Measurements from ENCODE around the gene TCEANC.
"Not testable (repeated sequence)": the region's sequence is repeated elsewhere in the genome, so short reads cannot be mapped to it uniquely, and the experiment has no call there.

The TCEANC gene

DNA sequence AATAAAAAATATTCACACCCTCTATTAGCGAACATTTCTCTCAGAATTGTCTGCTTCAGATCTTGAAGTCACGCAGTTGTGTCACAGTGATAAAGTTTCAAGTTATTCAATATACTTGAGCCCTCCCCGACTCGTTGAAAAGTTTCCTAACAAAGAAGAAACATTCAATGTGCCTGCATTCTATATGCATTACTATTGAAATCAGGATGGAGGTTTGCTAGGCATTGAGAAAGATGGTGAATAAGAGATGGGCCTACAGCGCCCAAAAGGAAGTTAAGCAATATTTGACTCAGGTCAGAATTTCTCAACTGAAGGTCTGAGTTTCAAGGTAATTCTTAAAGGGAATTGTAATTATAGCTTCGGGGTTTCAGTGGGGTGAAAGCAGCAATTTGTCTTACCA is 6.1 kb downstream of the TCEANC start:
- DNase-seq = no peak

DNA sequence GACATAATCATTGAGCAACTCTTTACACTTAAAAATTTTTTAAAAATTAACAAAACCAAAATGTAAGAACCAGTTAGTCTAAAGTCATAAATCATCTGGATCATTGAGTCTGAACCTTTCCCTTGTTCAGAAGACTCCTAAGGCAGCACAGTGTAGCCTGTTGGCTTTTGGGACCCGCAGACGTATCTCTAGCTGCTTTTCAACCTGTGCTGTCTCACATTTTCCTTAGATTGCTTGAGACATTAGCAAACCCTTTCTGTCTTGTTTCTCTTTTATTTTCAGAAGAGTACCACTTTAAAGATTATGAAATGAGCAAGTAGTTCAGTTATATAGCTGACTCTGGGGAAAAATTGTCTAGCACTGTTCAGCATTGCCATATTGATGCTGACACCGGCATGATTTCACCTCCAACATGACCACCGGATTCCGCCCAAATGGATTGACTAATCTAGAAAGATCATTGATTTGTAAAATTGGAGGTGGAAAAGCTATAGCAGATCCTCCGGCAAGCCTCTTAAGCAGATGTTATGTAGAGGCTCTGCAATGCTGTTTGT is 8.9 kb downstream of the TCEANC start:
- no peak for DNase-seq

DNA sequence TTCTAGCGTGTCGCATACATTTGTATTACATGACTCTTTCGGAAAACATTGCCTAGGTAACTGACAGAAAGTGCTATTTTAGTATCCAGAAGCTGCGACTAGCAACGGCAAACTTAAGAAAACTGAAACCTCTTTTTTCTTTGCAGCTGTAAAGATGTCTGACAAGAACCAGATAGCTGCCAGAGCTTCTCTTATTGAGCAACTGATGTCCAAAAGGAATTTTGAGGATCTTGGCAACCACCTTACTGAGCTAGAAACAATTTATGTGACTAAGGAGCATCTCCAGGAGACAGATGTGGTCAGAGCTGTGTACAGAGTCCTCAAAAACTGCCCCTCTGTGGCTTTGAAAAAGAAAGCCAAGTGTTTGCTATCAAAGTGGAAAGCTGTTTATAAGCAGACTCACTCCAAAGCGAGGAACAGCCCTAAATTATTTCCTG is 9.4 kb downstream of the TCEANC start:
- DNase-seq = no peak

DNA sequence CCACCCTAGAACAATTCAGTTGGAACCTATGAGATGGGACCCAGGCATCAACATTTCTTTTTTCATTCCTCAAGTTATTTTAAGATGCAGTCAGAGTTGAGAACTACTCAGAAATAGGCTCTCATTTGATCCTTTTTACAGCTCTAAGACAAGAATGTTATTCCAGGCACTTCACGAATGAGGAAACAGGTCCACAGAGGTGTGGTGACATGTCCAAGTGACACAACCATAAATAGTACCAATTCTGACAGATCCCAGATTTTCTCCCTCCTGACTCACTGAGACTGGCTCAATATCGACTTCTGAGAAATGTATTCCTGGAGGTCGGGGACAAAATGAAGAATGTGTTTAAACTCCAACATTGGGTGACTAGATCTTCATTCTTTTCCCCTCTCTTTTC is 11.1 kb downstream of the TCEANC start:
- no peak for DNase-seq

DNA sequence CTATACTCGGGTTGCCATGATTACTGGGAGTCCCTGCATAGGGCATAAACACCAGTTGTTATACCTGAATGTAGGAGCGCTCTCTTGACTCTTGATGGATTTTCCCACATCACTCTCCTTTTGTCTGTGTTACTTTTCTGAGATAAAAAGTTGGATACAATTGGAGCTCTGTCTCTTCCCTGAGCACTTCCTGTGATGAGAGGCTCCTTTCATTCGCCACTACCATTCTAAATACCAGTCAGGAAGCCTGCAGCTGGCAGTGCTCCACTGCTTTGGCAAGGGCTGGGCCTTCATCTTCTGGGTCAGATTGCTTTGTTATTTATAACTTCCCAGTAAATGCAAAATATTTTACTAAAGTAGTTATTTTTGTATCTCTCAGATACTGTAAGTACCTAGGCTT is 13.9 kb downstream of the TCEANC start:
- DNase-seq = no peak

DNA sequence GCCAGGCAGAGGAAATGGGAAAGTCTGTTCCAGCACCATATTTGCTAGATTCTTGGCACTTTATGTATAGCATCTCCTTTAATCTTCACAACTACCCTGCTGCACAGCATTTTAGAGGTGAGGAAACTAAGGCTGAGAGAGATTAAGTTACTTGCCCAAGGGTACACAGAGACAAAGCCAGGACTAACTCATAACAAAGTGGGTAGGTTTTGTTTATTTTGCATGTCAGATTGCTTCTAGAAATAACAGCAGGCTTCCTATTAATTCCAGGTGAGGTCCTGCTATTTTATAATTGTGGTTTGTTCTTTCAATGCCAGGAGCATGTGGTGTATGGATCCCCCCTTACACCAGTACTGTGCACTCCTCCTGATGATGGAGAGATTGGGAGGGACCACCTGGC is 15.0 kb downstream of the TCEANC start:
- DNase-seq = no peak

DNA sequence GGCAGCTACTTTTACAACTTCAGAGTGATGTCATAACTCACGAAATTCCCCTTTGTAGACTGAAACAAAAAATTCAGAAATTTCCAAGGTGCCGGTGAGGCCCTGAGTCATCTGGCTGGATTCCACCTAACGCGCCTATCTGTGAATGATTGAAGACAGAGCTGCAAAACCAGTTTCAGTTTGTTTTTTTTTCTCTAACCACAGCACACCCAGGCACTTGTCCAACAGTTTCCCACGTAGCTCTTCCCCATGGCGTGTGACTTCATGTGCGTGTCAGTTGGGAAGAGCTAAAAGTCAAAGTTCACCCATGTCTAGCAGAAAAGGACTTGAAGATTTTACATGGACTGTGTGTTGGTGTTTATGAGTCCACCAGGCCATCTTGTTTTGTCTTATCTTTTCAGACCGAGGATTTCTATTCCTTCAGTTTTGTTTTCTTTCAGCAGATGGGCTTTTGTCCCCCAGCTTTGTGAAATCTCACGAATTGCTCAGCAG is 16.4 kb downstream of the TCEANC start:
- DNase-seq = peak; percentile 49 to 62

DNA sequence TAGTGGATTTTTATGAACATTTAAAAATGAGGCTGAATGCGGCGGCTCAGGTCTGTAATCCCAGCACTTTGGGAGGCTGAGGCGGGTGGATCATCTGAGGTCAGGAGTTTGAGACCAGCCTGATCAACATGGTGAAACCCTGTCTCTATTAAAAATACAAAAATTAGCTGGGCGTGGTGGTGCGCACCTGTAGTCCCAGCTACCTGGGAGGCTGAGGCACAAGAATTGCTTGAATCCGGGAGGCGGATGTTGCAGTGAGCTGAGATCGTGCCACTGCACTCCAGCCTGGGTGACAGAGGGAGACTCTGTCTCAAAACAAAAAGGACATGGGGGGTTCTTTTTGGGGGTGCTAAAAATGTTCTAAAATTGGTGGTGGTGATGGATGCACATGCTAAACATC is 16.8 kb downstream of the TCEANC start:
- DNase-seq = not testable (repeated sequence)

DNA sequence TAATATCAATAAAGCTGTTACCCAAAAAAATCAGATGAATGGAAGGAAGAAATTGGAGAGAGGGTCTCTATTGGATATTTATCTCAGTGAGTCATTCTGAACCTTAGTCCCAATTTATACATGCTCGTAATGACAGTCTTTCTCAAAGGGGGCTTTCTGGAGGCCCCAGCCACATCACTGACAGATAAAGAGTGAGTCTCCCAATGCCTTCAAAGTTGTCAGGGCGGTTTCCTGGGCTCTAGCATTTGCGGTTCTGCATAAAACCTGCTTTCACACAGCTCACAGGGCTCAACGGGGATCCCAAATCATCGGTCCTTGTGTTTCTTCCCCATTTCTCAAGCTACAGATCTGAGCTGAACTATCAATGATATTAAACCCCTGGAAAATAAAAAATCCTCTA is 17.3 kb downstream of the TCEANC start:
- DNase-seq = no peak

DNA sequence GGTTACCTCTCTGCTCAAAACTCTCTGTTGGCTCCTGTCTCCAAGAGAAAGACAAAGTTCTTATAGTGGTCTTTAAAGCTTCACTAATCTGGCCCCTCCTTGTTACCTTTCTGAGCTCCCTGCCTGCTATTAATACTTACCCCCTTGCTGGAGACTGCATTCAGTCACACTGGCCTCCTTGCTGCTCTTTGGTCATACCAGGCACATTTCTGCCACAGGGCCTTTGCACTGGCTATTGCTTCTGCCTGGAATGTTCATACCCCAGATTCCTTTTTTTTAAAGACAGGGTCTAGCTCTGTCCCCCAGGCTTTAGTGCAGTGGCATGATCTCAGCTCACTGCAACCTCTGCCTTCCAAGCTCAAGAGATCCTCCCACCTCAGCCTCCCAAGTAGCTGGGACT is 20.1 kb downstream of the TCEANC start:
- DNase-seq = no peak

DNA sequence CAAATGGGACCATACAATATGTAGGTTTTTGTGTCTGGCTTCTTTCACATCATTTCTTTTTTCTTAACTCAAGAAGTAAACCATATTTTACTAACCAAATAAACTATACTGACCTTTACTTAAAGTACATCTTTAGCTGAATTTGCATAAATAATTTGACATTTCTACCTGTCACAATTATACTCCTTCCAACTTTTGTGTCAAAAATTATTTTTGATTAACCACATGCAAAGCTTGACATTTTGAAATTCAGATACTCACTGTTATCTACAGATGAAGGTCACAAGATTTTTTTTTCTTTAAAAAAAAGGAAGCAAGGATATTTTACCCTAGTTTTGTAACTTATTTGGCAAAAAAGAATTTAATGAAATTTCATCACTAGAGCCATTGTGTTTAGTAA is 23.9 kb downstream of the TCEANC start:
- DNase-seq = no peak

DNA sequence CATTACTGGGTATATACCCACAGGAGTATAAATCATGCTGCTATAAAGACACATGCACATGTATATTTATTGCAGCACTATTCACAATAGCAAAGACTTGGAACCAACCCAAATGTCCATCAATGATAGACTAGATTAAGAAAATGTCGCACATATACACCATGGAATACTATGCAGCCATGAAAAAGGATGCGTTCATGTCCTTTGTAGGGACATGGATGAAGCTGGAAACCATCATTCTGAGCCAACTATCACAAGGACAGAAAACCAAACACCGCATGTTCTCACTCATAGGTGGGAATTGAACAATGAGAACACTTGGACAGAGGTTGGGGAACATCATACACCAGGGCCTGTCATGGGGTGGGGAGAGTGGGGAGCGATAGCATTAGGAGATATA is 26.8 kb downstream of the TCEANC start:
- DNase-seq = not testable (repeated sequence)

DNA sequence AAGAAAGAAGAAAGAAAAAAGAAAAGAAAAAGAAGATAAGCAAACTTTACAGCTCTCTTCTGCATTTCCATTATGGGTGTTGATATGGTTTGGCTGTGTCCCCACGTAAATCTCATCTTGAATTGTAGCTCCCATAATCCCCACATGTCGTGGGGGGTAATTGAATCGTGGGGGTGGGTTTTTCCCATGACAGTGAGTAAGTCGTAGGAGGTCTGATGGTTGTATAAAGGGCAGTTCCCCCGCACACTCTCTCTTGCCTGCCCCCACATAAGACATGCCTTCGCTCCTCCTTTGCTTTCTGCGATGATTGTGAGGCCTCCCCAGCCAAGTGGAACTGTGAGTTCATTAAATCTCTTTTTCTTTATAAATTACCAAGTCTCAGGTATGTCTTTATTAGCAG is 28.7 kb downstream of the TCEANC start:
- no peak for DNase-seq

DNA sequence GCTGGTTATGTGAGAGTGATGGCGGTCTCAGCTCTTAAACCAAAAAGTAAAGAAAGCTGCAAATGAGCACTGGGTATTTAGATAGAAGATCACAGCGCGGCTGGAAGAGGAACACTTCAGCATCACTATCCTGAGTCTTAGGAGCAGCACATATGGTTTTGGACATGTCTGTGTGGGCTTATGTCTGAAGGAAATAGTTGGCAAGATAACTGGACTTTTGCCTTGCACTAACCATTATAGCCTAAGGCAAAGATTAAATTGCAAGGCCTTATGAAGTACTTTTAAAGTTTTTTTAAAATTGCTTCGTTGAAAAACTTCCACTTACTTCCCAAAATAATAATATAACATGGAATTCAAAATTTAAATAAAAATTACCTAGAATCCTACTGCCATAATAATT is 31.4 kb downstream of the TCEANC start:
- no peak for DNase-seq

DNA sequence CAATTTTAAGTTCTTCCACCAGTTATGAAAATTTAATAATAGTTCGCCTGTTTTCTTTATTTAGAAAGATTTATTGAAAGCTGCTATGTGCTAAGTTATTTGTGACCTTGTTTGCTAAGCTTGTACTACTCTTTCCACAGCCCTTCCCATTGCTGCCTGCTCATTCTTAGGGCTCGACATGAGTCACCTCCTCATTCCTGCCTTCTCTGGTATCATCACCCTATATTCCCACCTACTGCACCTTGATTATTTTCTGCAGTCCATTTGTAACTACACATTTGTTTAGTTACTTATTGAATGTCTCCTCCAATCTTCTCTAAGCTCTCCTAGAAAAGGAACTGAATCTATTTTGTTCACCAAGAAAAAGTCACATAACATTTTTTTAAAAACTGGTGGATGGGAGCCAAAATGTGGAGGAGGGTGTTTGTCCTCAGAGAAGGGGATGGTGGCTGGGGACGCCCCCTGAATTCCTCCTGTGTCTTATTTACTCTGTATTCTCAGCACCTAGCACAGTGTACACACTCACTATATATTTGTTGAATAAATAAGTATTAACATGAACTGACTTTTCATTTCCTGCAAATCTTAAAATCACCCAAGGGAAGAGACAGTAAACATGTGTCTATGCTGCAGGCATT is 32.3 kb downstream of the TCEANC start:
- DNase-seq = no peak

DNA sequence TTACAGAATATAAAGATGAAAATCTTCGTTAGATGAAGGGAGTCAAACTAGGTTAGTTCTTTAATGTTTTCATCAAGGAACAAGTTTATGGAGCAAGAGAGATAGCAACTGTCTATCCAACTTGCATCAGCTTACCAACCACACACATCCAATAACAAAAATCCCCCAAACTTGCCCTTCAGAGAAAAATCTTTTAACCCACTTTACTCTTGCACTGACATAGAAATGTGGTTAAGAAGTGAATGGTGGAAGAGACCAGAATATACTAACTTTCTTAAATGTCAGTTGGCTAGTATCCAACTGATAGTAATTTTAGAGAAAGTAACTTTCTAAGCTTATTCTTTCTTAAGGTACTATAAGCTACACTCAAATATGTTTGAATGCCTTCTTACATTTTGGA is 34.3 kb downstream of the TCEANC start:
- no peak for DNase-seq

DNA sequence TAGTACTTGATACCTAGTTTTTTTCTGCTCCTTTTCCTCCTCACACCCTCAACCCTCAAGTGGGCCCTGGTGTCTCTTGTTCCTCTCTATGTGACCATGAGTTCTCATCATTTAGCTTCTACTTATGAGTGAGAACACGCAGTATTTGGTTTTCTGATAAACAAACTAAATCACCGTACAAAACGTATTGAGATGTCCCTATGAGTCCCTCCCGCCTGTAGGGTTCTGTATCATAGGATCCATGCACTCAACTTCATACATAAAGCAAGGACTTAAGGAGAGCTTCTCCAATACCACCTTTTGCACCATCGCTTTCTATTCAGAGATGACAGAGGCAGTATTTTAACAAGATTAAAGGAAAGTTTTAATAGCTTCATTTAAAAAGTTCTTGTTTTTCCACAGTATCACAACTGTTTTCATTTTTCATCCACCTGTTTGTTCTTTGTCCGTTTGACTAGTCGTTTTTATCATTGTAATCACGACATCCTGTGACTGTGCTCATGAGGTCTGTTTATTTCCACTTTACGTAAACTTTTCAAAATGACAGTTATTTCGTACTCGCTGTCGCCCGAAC is 35.5 kb downstream of the TCEANC start:
- DNase-seq = no peak

DNA sequence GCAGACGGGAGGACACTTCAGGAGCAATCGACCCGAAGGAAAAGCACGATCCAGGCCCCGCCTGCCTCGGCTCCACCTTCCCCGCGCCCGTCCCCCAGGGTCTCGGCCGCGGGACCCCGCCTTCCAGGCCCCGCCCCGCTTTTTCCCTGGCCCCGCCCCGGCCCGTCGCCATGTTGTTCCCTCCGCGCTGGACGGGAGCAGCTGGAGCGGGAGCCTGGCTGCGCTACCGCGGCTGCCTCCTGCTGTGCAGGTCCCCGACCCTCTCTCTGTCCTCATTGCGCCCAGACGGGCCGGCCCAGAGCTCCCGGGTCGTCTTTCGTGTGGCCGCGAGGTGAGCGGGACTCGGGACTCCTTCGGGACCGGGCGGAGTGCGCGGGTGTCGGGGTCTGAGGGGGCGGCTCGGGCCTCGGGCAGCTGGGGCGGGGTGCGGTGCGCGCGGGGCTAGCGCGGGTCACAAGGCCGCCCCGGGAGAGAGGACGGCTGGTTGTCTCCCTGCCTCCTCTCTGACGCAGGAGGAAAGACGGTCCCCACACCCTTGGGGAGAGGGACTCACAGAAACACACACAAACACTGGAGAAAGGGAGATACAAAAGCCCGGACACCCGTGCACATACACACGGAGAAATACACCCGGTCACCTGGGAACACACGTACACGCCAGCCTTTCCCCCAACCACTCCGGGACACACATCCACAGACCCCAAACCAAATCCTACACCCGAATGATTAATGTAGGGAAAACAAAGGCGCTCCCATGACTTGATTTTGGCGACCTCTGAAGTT is 36.2 kb downstream of the TCEANC start, which contains the start of gene RAB9A:
RAB9A (plus strand) TSS at position 171 of the 783 bp plus-strand sequence. CDS start 19,619 bp downstream, outside the sequence.
- peak; percentile 83 to 88 for DNase-seq

DNA sequence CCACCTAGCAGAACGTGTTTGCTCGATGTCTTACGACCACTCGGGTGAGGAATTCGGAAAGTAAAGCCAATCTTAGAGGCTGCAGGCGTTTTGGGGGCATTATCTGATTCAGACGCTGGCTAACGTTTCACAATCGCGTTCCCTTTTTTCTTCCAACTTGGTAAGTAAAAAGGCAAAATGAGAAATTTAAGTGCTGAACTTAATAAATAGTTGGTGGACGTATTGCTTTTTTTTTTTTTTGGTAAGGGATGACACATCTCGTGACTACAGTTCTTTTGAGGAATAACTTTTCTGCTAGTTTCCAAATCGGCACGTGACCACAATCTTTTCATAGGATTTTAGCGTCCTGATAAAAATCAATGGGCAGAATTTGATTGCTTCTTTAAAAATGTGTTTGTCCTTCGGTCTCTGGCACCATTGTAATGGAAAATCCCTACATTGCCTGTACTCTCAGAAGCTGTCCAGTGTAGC is 36.8 kb downstream of the TCEANC start:
- DNase-seq = no peak

DNA sequence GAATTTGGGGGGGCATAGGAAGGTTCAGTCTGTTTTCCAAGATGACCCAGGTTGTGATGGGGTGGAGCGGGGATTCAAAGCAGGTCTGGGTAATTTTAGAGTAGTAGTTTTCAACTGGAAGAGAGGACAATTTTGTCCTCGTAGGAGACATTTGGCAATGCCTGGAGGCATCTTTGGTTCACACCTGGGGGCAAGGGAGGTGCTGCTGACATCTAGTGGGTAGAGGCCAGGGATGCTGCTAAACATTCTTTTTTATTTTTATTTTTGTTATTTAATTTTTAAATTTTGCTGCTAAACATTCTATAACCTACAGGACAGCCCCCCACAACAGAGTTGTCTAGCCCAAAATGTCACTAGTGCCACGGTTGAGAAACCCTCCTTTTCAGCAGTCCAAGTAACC is 37.9 kb downstream of the TCEANC start:
- DNase-seq = no peak

DNA sequence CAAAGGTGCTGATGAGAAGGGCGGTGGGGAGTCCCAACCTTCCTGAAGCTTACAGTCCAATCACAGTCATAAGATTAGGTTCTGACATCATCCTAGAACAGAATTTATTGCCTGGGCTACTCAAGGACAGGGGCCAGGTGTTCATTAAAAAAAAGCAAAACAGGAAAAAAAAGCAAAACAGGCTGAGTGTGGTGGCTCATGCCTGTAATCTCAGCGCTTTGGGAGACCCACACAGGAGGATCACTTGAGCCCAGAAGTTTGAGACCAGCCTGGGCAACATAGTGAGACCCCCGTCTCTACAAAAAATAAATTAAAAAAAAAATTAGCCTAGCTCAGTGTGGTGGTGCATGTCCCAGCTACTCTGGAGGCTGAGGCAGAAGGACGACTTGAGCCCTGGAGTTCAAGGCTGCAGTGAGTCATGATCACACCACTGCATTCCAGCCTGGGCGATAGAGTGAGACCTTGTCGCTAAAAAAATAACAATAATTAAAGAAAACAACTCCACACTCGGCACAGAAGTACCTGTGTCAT is 39.0 kb downstream of the TCEANC start:
- no peak for DNase-seq

DNA sequence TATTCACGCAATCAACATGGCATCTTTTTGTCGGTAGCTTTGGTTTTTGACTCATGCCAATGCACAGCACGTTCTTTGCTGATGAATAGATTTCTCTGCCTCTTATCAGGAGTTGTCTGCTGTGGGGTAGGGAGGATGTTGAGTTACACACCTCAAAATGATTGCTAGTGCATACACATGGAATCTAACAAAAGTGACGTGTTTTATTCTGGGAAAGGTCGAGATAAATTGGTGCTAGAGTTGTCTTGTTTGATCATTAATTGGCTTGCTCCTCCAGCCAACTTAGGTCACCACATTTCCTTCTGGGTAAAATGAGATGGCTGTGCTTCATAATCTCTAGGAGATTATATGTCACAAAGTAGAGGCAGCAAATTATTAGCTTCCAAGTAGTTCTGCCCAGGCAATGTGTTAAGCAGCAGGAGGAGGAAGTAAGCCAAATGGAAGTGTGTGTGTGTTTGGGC is 39.9 kb downstream of the TCEANC start:
- DNase-seq = no peak

DNA sequence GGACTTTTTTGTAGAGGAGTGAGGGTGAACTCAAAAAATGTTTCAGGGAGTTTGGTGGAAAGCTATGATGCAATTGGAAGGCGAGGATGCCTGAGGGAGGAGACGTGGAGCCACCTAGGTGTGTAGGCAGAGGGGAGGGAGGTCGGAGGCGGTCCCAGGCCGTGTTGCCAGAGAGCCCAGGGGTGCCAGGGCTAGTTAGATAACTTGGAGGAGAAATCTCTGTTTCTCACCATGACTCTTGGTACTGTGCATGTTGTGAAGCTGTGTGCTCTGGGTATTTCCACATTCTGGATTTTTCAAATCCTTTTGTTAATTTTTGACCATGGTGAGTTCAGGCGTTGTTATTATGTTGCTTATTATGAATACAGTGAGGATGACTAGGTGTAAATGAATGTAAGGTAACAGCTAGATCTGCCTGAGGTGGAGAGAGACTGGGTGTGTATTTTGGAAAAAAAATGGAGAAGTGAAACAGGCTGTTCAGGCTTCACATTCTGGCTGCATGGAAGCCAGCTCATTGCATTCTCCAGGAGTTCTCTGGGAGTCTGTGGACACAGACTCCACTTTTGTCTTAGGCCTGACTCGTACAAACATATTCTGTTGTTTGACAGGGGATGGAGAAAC is 40.5 kb downstream of the TCEANC start:
- DNase-seq = no peak

Data from stimulated activated CD4-positive, alpha-beta T cell treated with anti-CD3 and anti-CD28 coated beads, Interleukin-2, amount 100 ng/mL, for 24 hours (primary cell).